Brain microvascular endothelial cell (primary cell): Measurements from ENCODE around the gene BABAM2.
"Not testable (repeated sequence)": the region's sequence is repeated elsewhere in the genome, so short reads cannot be mapped to it uniquely, and the experiment has no call there.

ENCODE experiments used
- DNase-seq: peaks from one replicate; pipeline ENCODE4 v3.0.0-alpha.2; 2020
- H3K27ac ChIP-seq: fragments of 250-450 bp; sonication (Bioruptor Pico); 2 replicates; pipeline ENCODE4 v1.5.1; 2020; ENCODE audit warnings: mild to moderate bottlenecking, moderate library complexity
- H3K27me3 ChIP-seq: fragments of 250-450 bp; sonication (Bioruptor Pico); replicated peaks from 2 replicates; pipeline ENCODE4 v1.5.1; 2020; ENCODE audit warnings: mild to moderate bottlenecking
- H3K36me3 ChIP-seq: fragments of 250-450 bp; sonication (Bioruptor Pico); replicated peaks from 2 replicates; pipeline ENCODE4 v1.5.1; 2020; ENCODE audit warnings: mild to moderate bottlenecking
- H3K4me3 ChIP-seq: 2 replicates; pipeline ENCODE4 v1.5.1; 2011; ENCODE audit warnings: low read depth, mild to moderate bottlenecking, control low read depth, low read length, moderate library complexity
- CTCF ChIP-seq: IDR thresholded peaks from 2 replicates; pipeline ENCODE4 v1.5.1; 2011; ENCODE audit warnings: low read depth, mild to moderate bottlenecking, moderate library complexity, low read length, control low read depth, inconsistent platforms; ENCODE audit errors: missing control alignments
- in situ Hi-C: cut with HindIII; loops from 2 replicates; pipeline ENCODE4 v1.10.0; 2017; ENCODE audit warnings: low sequenced_read_pairs, low pct_ligation_motif_present

The BABAM2 gene

DNA sequence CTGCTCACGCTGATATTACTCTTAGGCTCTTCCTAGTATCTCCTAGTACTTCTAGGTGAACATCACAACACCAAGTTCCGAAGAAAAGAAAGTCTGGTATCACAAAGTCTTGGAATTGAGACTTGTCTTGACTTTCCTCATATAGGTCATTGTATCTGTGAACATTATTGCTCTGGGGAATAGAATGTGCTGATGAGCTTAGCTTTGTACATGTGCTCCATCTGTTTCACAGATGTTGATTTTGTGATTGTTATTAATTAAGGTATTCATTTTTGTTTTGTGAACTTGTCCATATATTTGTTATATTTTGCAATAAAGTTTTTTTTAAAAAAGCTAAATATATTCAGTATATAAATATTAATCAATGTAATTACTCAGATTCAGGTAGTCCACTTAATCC, 111.7 kb downstream of the BABAM2 start:
- TF ChIP-seq CTCF = no peak
- in situ Hi-C loops = no loop called here
- DNase-seq = no peak

DNA sequence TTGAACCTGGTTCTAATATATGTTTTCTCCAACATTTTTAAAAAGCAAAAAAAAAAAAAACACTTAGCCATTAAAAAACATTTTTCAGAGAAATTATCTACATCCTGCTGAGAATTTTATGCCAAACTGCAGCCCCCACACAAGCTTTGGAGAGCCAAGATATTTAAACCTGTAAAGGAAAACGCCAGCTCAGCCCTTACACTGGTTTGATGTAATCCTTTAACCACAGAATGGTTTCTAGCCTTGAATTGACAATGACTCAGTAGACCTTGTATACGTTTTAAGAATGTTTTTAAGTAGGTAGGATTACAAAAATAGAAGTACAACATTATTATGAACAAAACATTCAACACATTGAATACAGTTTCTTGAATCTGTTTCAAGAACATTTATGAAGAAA, 113.6 kb downstream of the BABAM2 start:
- DNase-seq = peak; percentile 77
- no peak overlapping the region for H3K27ac ChIP-seq
- TF ChIP-seq CTCF = no peak
- H3K27me3 ChIP-seq = no peaks in the 10 kb centered on the region
- in situ Hi-C loops = no loop called here
- H3K36me3 ChIP-seq = no peaks in the 10 kb centered on the region
- no peak overlapping the region for H3K4me3 ChIP-seq

More for the DNA sequence above, 111.7 kb downstream of the BABAM2 start:
- Histone ChIP-seq H3K36me3 (no peaks in the 10 kb centered on the region), H3K27me3 (no peaks in the 10 kb centered on the region), H3K4me3 (no peak overlapping the region), H3K27ac (no peak overlapping the region)

- in situ Hi-C loops = no loop called here
- Histone ChIP-seq H3K27me3 (no peaks in the 10 kb centered on the region), H3K36me3 (no peaks in the 10 kb centered on the region), H3K27ac (no peak overlapping the region), H3K4me3 (no peak overlapping the region)
- no peak for TF ChIP-seq CTCF
- no peak for DNase-seq
Observed at GRCh38 chr2:28009732-28010131, 119.2 kb downstream of the BABAM2 start.

DNA sequence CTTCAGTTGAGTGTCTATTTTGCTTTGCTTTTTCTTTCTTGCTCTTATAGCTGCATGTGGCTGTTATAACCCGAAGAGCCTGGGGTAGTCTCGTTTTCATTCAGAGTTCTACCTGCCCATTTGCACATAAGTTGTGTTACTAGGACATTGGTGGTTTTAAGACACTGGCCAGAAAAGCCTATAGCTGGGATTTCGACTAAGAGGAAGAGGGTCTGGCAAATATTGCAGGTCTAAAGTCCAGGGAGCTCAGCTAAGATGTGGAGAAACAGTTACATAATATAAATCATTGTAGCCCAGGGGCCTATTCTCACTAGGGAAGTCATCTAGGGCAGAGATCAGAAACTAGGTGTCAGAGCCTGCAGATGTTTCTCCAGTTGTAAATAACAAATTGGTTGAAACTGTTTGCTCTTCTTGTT, 120.8 kb downstream of the BABAM2 start:
- TF ChIP-seq CTCF = no peak
- Histone ChIP-seq H3K27me3 (no peaks in the 10 kb centered on the region), H3K4me3 (no peak overlapping the region), H3K27ac (no peak overlapping the region), H3K36me3 (no peaks in the 10 kb centered on the region)
- DNase-seq = no peak
- in situ Hi-C loops = no loop called here

DNA sequence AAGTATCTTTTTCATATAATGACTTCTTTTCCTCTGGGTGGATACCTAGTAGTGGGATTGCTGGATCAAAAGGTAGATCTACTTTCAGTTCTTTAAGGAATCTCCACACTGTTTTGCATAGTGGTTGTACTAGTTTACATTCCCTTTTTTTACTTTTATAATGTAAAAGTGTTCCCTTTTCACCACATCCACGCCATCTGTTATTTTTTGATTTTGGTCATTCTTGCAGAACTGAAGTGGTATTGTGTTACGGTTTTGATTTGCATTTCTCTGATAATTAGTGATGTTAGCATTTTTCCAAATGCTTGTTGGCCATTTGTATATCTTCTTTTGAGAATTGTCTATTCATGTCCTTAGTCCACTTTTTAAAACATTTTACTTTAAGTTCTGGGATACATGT, 127.9 kb downstream of the BABAM2 start:
- H3K27ac ChIP-seq, H3K4me3 ChIP-seq, H3K27me3 ChIP-seq, in situ Hi-C loops, H3K36me3 ChIP-seq, DNase-seq: not testable (repeated sequence)

DNA sequence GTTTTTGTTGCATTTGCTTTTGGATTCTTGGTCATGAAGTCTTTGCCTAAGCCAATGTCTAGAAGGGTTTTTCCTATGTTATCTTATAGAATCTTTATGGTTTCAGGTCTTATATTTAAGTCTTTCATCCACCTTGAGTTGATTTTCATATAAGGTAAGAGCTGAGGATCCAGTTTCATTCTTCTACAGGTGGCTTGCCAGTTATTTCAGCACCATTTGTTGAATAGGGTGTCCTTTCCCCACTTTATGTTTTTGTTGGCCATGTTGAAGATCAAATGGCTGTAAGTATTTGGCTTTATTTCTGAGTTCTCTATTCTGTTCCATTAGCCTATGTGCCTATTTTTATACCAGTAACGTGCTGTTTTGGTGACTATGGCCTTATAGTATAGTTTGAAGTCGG, 129.0 kb downstream of the BABAM2 start:
- DNase-seq, H3K27me3 ChIP-seq, H3K4me3 ChIP-seq, in situ Hi-C loops, H3K27ac ChIP-seq, H3K36me3 ChIP-seq: not testable (repeated sequence)

- no peak for DNase-seq
- no peaks in the 10 kb centered on the region for H3K36me3 ChIP-seq
- no peak for TF ChIP-seq CTCF
- H3K27ac ChIP-seq = no peak overlapping the region
- no peak overlapping the region for H3K4me3 ChIP-seq
- no peaks in the 10 kb centered on the region for H3K27me3 ChIP-seq
- in situ Hi-C loops = no loop called here
Observed at GRCh38 chr2:28021898-28022297, 131.4 kb downstream of the BABAM2 start.
